CD14-positive monocyte (primary cell): ENCODE results near the gene SLC35F5. TPM values are rescaled to one million over a fixed set of nuclear protein-coding genes. Genes with fewer than 3 reads are reported as not detected.

Experiments used
- DNase-seq, 3 donors: peaks; one replicate each; pipeline ENCODE4 v3.0.0-alpha.2; 2011 to 2022
- H2AFZ ChIP-seq: 2 replicates; pipeline ENCODE4 v1.6.0; 2012; ENCODE audit warnings: mild to moderate bottlenecking, low read depth, low read length, inconsistent platforms; ENCODE audit not compliant: insufficient read depth, poor library complexity, severe bottlenecking
- H3K27ac ChIP-seq, 2 donors: 1 replicate in 1 of 2; 2 replicates in 1 of 2; pipeline ENCODE4 v1.5.1; 2012 to 2013; ENCODE audit warnings: low read length in 2 of 2, control low read depth in 1 of 2, inconsistent platforms in 1 of 2, low read depth in 1 of 2, mild to moderate bottlenecking in 1 of 2
- H3K27me3 ChIP-seq, 2 donors: one replicate each; pipeline versions ENCODE4 v1.6.0 to v1.6.1; 2011 to 2013; ENCODE audit warnings: low read length in 2 of 2; ENCODE audit not compliant: control insufficient read depth in 2 of 2, insufficient read depth in 2 of 2
- H3K36me3 ChIP-seq, 2 donors: replicated peaks in 1 of 2; 1 replicate in 1 of 2; 2 replicates in 1 of 2; pipeline versions ENCODE4 v1.5.1 to v1.6.1; 2012 to 2013; ENCODE audit warnings: low read length in 2 of 2, control low read depth in 1 of 2, inconsistent platforms in 1 of 2, mild to moderate bottlenecking in 1 of 2; ENCODE audit not compliant: insufficient read depth in 2 of 2, control insufficient read depth in 1 of 2
- H3K4me1 ChIP-seq, 2 donors: 1 replicate in 1 of 2; 2 replicates in 1 of 2; pipeline versions ENCODE4 v1.5.1 to v1.6.1; 2012 to 2013; ENCODE audit warnings: low read length in 2 of 2, control low read depth in 1 of 2, inconsistent platforms in 1 of 2, mild to moderate bottlenecking in 1 of 2, moderate library complexity in 1 of 2; ENCODE audit not compliant: insufficient read depth in 2 of 2, control insufficient read depth in 1 of 2
- H3K4me2 ChIP-seq: replicated peaks from 2 replicates; pipeline ENCODE3; 2012; ENCODE audit warnings: low read length, moderate library complexity, mild to moderate bottlenecking; ENCODE audit not compliant: poor library complexity, severe bottlenecking; ENCODE audit errors: extremely low read depth
- H3K4me3 ChIP-seq, 3 experiments: fragments of 200-600 bp in 1 of 3; sonication (generic) in 1 of 3; replicated peaks in 1 of 3; 1 replicate in 2 of 3; 2 replicates in 1 of 3; pipeline ENCODE4 v1.5.1; 2011 to 2013; ENCODE audit warnings: low read length in 3 of 3, mild to moderate bottlenecking in 3 of 3, control low read depth in 2 of 3, low read depth in 2 of 3, inconsistent platforms in 1 of 3, moderate library complexity in 1 of 3
- H3K79me2 ChIP-seq: 2 replicates; pipeline ENCODE4 v1.6.0; 2012; ENCODE audit warnings: mild to moderate bottlenecking, control low read depth, inconsistent platforms, low read length, moderate library complexity; ENCODE audit not compliant: insufficient read depth
- H3K9ac ChIP-seq: 2 replicates; pipeline ENCODE4 v1.6.0; 2017; ENCODE audit warnings: low read length, mild to moderate bottlenecking; ENCODE audit not compliant: insufficient read depth, poor library complexity, severe bottlenecking
- H3K9me3 ChIP-seq, 2 donors: replicated peaks in 1 of 2; 1 replicate in 1 of 2; 2 replicates in 1 of 2; pipeline versions ENCODE4 v1.5.1 to v1.6.1; 2012 to 2013; ENCODE audit warnings: low read length in 2 of 2, control low read depth in 1 of 2; ENCODE audit not compliant: control insufficient read depth in 1 of 2, insufficient read depth in 1 of 2
- H4K20me1 ChIP-seq: 2 replicates; pipeline ENCODE4 v1.6.0; 2012; ENCODE audit warnings: mild to moderate bottlenecking, low read length, control low read depth, moderate library complexity; ENCODE audit not compliant: insufficient read depth
- H3K27ac Mint-ChIP-seq, 7 donors: one replicate each; pipeline ENCODE4 v1.8.0; 2020; ENCODE audit warnings: mild to moderate bottlenecking in 7 of 7, mixed read lengths in 7 of 7, moderate library complexity in 6 of 7, inconsistent platforms in 2 of 7
- H3K27me3 Mint-ChIP-seq, 3 donors: one replicate each; pipeline ENCODE4 v1.8.0; 2021 to 2022; ENCODE audit warnings: low read depth in 3 of 3, mild to moderate bottlenecking in 3 of 3, mixed read lengths in 3 of 3, moderate library complexity in 3 of 3, inconsistent platforms in 1 of 3
- H3K36me3 Mint-ChIP-seq, 2 donors: one replicate each; pipeline ENCODE4 v1.8.0; 2020; ENCODE audit warnings: mixed read lengths in 2 of 2, inconsistent platforms in 1 of 2, mild to moderate bottlenecking in 1 of 2
- H3K4me1 Mint-ChIP-seq: one replicate; pipeline ENCODE4 v1.8.0; 2020; ENCODE audit warnings: mild to moderate bottlenecking, mixed read lengths
- H3K4me3 Mint-ChIP-seq, 2 donors: one replicate each; pipeline ENCODE4 v1.8.0; 2020; ENCODE audit warnings: mild to moderate bottlenecking in 2 of 2, mixed read lengths in 2 of 2, moderate library complexity in 1 of 2
- H3K9me3 Mint-ChIP-seq, 7 donors: one replicate each; pipeline ENCODE4 v1.8.0; 2020 to 2022; ENCODE audit warnings: mixed read lengths in 7 of 7, mild to moderate bottlenecking in 6 of 7, moderate library complexity in 6 of 7, inconsistent platforms in 2 of 7
- WGBS: methylation state at CpG from one replicate; pipeline ENCODE4 v1.1.5; 2013; ENCODE audit warnings: missing lambda C conversion rate; ENCODE audit not compliant: insufficient coverage; 5-methylcytosine and 5-hydroxymethylcytosine counted together
- intact Hi-C, 2 donors: fragments of 100-400 bp; cut with micrococcal nuclease; formaldehyde crosslinking; loops; one replicate each; pipeline versions ENCODE4 v1.15.0 to v1.15.1; 2023
- polyA plus RNA-seq, 3 donors: library from polyadenylated mRNA; depleted of rRNA in 1 of 3; unstranded in 2 of 3; stranded (reverse) in 1 of 3; fragments of 300-500 nt in 2 of 3; fragments of >200 nt in 1 of 3; fragmentation: Illumina TruSeq in 2 of 3; gene quantifications; 1 replicate in 2 of 3; 2 replicates in 1 of 3; pipeline ENCODE4 v1.2.3, GENCODE V29; 2012 to 2021
- TF ChIP-seq, protein P1 (sequence below): fragments of 200-600 bp; IDR thresholded peaks from one replicate; pipeline ENCODE4 v1.8.0; 2022; ENCODE audit warnings: antibody characterized with exemption, mild to moderate bottlenecking

SLC35F5 gene
- polyA plus RNA-seq, 3 donors = 11.7 to 18.2 (median 13.6) TPM

DNA sequence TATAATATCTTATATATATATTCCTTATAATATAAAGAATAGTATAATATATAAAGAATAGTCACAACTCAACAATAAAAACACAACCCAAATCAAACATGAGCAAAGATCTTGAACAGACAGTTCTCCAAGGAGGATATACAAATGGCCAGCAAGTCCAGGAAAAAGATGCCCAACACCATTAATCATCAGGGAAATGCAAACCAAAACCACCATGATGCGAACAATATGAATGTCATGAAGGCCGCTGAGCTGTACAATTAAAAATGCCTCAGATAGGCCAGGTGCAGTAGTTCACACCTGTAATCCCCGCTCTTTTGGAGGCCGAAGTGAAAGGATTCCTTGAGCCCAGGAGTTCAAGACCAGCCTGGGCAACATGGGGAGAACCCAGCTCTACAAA lies 58.9 kb downstream of the SLC35F5 start:
- H3K9me3 Mint-ChIP-seq = no peaks in the 10 kb centered on the region
- Histone ChIP-seq H3K36me3 (no peaks in the 10 kb centered on the region), H3K4me1 (peaks cover 15 to 20% of the 10 kb centered on the region in 2 donors), H2AFZ (no peak overlapping the region), H3K27ac (no peak overlapping the region), H3K4me3 (no peak overlapping the region), H4K20me1 (no peaks in the 10 kb centered on the region), H3K27me3 (no peaks in the 10 kb centered on the region), H3K9me3 (no peaks in the 10 kb centered on the region), H3K79me2 (no peaks in the 10 kb centered on the region), H3K4me2 (no peak overlapping the region), H3K9ac (no peak overlapping the region)
- H3K27ac Mint-ChIP-seq = no peak overlapping the region
- TF ChIP-seq, protein P1, sequence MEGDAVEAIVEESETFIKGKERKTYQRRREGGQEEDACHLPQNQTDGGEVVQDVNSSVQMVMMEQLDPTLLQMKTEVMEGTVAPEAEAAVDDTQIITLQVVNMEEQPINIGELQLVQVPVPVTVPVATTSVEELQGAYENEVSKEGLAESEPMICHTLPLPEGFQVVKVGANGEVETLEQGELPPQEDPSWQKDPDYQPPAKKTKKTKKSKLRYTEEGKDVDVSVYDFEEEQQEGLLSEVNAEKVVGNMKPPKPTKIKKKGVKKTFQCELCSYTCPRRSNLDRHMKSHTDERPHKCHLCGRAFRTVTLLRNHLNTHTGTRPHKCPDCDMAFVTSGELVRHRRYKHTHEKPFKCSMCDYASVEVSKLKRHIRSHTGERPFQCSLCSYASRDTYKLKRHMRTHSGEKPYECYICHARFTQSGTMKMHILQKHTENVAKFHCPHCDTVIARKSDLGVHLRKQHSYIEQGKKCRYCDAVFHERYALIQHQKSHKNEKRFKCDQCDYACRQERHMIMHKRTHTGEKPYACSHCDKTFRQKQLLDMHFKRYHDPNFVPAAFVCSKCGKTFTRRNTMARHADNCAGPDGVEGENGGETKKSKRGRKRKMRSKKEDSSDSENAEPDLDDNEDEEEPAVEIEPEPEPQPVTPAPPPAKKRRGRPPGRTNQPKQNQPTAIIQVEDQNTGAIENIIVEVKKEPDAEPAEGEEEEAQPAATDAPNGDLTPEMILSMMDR = no peak
- 82% methylated on average over 2 of the region's 4 CpGs for whole genome bisulfite sequencing
- intact Hi-C loops = no loop called here
- H3K4me3 Mint-ChIP-seq = no peak overlapping the region
- peaks cover 30% of the 10 kb centered on the region for H3K4me1 Mint-ChIP-seq
- H3K36me3 Mint-ChIP-seq = no peaks in the 10 kb centered on the region
- no peak for DNase-seq
- peaks cover 0 to 1% (median 0%) of the 10 kb centered on the region in 3 donors for H3K27me3 Mint-ChIP-seq

DNA sequence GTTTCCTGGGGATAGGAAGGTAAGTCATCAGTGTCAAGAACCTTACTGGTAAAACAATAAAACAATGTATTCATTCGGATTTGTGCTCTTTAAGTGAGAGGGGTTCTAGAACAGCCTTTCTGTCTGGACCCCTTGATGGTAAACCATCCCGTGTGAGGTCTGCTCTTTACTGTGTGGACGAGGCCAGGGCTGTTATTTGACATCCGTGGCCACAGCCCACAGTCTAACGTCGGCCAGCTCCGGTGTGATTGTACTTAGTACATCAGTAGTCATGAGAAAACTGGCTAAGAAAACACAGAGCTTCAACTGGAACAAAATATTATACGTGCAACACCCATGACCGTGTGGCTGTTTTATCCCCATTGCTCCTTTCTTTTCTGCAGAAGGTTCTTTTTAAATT lies 62.0 kb downstream of the SLC35F5 start:
- no peak overlapping the region for H3K9ac ChIP-seq
- H3K79me2 ChIP-seq = no peaks in the 10 kb centered on the region
- H3K4me1 ChIP-seq = peaks cover 12 to 17% of the 10 kb centered on the region in 2 donors
- 48% methylated on average over 7 of the region's 9 CpGs for WGBS
- no peak overlapping the region for H3K27ac ChIP-seq
- H3K9me3 Mint-ChIP-seq = no peaks in the 10 kb centered on the region
- H3K27me3 Mint-ChIP-seq = no peaks in the 10 kb centered on the region
- peaks cover 26% of the 10 kb centered on the region for H3K4me1 Mint-ChIP-seq
- DNase-seq = no peak
- TF ChIP-seq, protein P1 = no peak
- H3K27ac Mint-ChIP-seq = no peak overlapping the region
- H3K36me3 ChIP-seq = no peaks in the 10 kb centered on the region
- no peak overlapping the region for H3K4me3 ChIP-seq
- H3K4me3 Mint-ChIP-seq = no peak overlapping the region
- no peaks in the 10 kb centered on the region for H3K36me3 Mint-ChIP-seq
- H4K20me1 ChIP-seq = no peaks in the 10 kb centered on the region
- H3K4me2 ChIP-seq = no peak overlapping the region
- intact Hi-C loops = no loop called here
- no peaks in the 10 kb centered on the region for H3K9me3 ChIP-seq
- H3K27me3 ChIP-seq = no peaks in the 10 kb centered on the region
- no peak overlapping the region for H2AFZ ChIP-seq
